HEK293 (cell line): ENCODE results near the gene CTTN.
"Not testable (repeated sequence)": the region's sequence is repeated elsewhere in the genome, so short reads cannot be mapped to it uniquely, and the experiment has no call there.

ENCODE experiments used
- CTCF ChIA-PET: fragments of 350-600 bp; formaldehyde crosslinking; extraction: SDS; loops from one replicate; lab custom pipeline; 2021; ENCODE audit warnings: antibody characterized with exemption; lab: Yijun Ruan, JAX
- POLR2A ChIA-PET: fragments of 300-600 bp; formaldehyde crosslinking; extraction: SDS; loops from one replicate; lab custom pipeline; 2020; ENCODE audit warnings: antibody characterized with exemption, inconsistent platforms; lab: Yijun Ruan, JAX
- H3K27ac ChIP-seq: fragments of 200-500 bp; sonication (Bioruptor generic); 2 replicates; pipeline ENCODE4 v1.5.1; 2014; ENCODE audit warnings: low read depth, low read length, control low read depth, inconsistent platforms; ENCODE audit errors: extremely low read depth
- H3K36me3 ChIP-seq, 2 experiments: fragments of 200-500 bp in 1 of 2; sonication (Bioruptor generic) in 1 of 2; 1 replicate in 1 of 2; 2 replicates in 1 of 2; pipeline ENCODE4 v1.5.1; 2014 to 2017; ENCODE audit warnings: inconsistent platforms in 2 of 2, low read length in 2 of 2; ENCODE audit not compliant: control insufficient read depth in 2 of 2, insufficient read depth in 1 of 2
- H3K4me1 ChIP-seq: fragments of 200-500 bp; sonication (Bioruptor generic); 2 replicates; pipeline ENCODE4 v1.5.1; 2014; ENCODE audit warnings: mild to moderate bottlenecking, low read length, inconsistent platforms; ENCODE audit not compliant: control insufficient read depth, insufficient read depth
- H3K4me3 ChIP-seq: 2 replicates; pipeline ENCODE4 v1.5.1; 2011; ENCODE audit warnings: low read depth, mild to moderate bottlenecking, control low read depth, low read length, moderate library complexity
- H3K9me3 ChIP-seq: fragments of 200-500 bp; sonication (Bioruptor generic); 2 replicates; pipeline ENCODE4 v1.5.1; 2014; ENCODE audit warnings: low read depth, low read length, inconsistent platforms; ENCODE audit not compliant: control insufficient read depth, insufficient read depth
- BCL11A ChIP-seq: fragments of 450-650 bp; formaldehyde crosslinking; IDR thresholded peaks from 2 replicates; pipeline ENCODE4 v1.5.1; 2016; ENCODE audit warnings: low read depth, missing biosample characterization, missing genetic modification characterization
- CTCF ChIP-seq: fragments of 450-650 bp; formaldehyde crosslinking; IDR thresholded peaks from 2 replicates; pipeline ENCODE4 v1.5.1; 2016; ENCODE audit warnings: missing biosample characterization, missing genetic modification characterization
- HOXD13 ChIP-seq: sonication (generic); formaldehyde crosslinking; IDR thresholded peaks from 2 replicates; pipeline ENCODE4 v1.8.0; 2022; ENCODE audit warnings: missing genetic modification reagents, borderline replicate concordance
- KLF16 ChIP-seq: fragments of 450-650 bp; formaldehyde crosslinking; IDR thresholded peaks from 2 replicates; pipeline ENCODE4 v1.5.1; 2017; ENCODE audit warnings: missing biosample characterization, missing genetic modification characterization
- WT1 ChIP-seq: fragments of 450-650 bp; formaldehyde crosslinking; IDR thresholded peaks from 2 replicates; pipeline ENCODE4 v1.5.1; 2016; ENCODE audit warnings: missing biosample characterization, missing genetic modification characterization
- ZBTB7A ChIP-seq: fragments of 450-650 bp; formaldehyde crosslinking; IDR thresholded peaks from 2 replicates; pipeline ENCODE4 v1.5.1; 2016; ENCODE audit warnings: low read depth, missing biosample characterization, missing genetic modification characterization
- ZEB2 ChIP-seq: fragments of 450-650 bp; formaldehyde crosslinking; IDR thresholded peaks from 2 replicates; pipeline ENCODE4 v1.5.1; 2016; ENCODE audit warnings: missing biosample characterization, missing genetic modification characterization
- ZFP3 ChIP-seq: fragments of 450-650 bp; formaldehyde crosslinking; IDR thresholded peaks from 2 replicates; pipeline ENCODE4 v1.5.1; 2016; ENCODE audit warnings: low read depth, missing biosample characterization, missing genetic modification characterization
- ZFP37 ChIP-seq: fragments of 450-650 bp; formaldehyde crosslinking; IDR thresholded peaks from 2 replicates; pipeline ENCODE4 v1.5.1; 2016; ENCODE audit warnings: missing biosample characterization, missing genetic modification characterization
- ZNF16 ChIP-seq: fragments of 450-650 bp; formaldehyde crosslinking; IDR thresholded peaks from 2 replicates; pipeline ENCODE4 v1.5.1; 2016; ENCODE audit warnings: low read depth, missing biosample characterization, missing genetic modification characterization
- ZNF292 ChIP-seq: fragments of 450-650 bp; formaldehyde crosslinking; IDR thresholded peaks from 2 replicates; pipeline ENCODE4 v1.5.1; 2016; ENCODE audit warnings: low read depth, missing biosample characterization, missing genetic modification characterization, borderline replicate concordance
- ZNF341 ChIP-seq: fragments of 450-650 bp; formaldehyde crosslinking; IDR thresholded peaks from 2 replicates; pipeline ENCODE4; 2016; ENCODE audit warnings: low read depth, missing biosample characterization, missing genetic modification characterization
- ZNF416 ChIP-seq: fragments of 450-650 bp; formaldehyde crosslinking; IDR thresholded peaks from 2 replicates; pipeline ENCODE4 v1.5.1; 2016; ENCODE audit warnings: missing biosample characterization, missing genetic modification characterization
- ZNF433 ChIP-seq: fragments of 450-650 bp; formaldehyde crosslinking; IDR thresholded peaks from 2 replicates; pipeline ENCODE4 v1.5.1; 2016; ENCODE audit warnings: missing biosample characterization, missing genetic modification characterization, low read depth
- ZNF48 ChIP-seq: fragments of 450-650 bp; formaldehyde crosslinking; IDR thresholded peaks from 2 replicates; pipeline ENCODE4 v1.5.1; 2016; ENCODE audit warnings: missing biosample characterization, missing genetic modification characterization
- ZNF521 ChIP-seq: fragments of 450-650 bp; formaldehyde crosslinking; IDR thresholded peaks from 2 replicates; pipeline ENCODE4 v1.5.1; 2017; ENCODE audit warnings: missing biosample characterization, mild to moderate bottlenecking, missing genetic modification characterization
- ZNF561 ChIP-seq: fragments of 450-650 bp; IDR thresholded peaks from 2 replicates; pipeline ENCODE4 v1.5.1; 2018; ENCODE audit warnings: missing biosample characterization, missing genetic modification characterization, borderline replicate concordance
- ZNF596 ChIP-seq: fragments of 450-650 bp; IDR thresholded peaks from 2 replicates; pipeline ENCODE4 v1.5.0; 2018; ENCODE audit warnings: missing biosample characterization, mild to moderate bottlenecking, missing genetic modification characterization, moderate library complexity
- ZNF747 ChIP-seq: fragments of 450-650 bp; formaldehyde crosslinking; IDR thresholded peaks from 2 replicates; pipeline ENCODE4 v1.5.1; 2016; ENCODE audit warnings: missing biosample characterization, missing genetic modification characterization
- ZNF785 ChIP-seq: fragments of 450-650 bp; formaldehyde crosslinking; IDR thresholded peaks from 2 replicates; pipeline ENCODE4 v1.5.1; 2016; ENCODE audit warnings: missing biosample characterization, missing genetic modification characterization
- ZSCAN23 ChIP-seq: fragments of 450-650 bp; formaldehyde crosslinking; IDR thresholded peaks from 2 replicates; pipeline ENCODE4 v1.5.1; 2016; ENCODE audit warnings: missing biosample characterization, missing genetic modification characterization

The CTTN gene

GRCh38 chr11:70387564-70387963 is 10.8 kb upstream of the CTTN start:
- no peak for TF ChIP-seq ZNF16 (tag by site-specific recombination)
- TF ChIP-seq ZFP3 (tag by site-specific recombination) = no peak
- TF ChIP-seq ZNF48 (tag by site-specific recombination) = no peak
- TF ChIP-seq ZNF433 = no peak
- no peak for TF ChIP-seq WT1 (tag by site-specific recombination)
- POLR2A ChIA-PET = no interaction called here
- Histone ChIP-seq H3K4me3 (no peak overlapping the region), H3K4me1 (no peaks in the 10 kb centered on the region), H3K9me3 (no peaks in the 10 kb centered on the region), H3K36me3 (peaks cover 0 to 34% of the 10 kb centered on the region in 2 experiments; a peak in 2 of 3 replicates), H3K27ac (no peak overlapping the region)
- CTCF ChIA-PET = no interaction called here

DNA sequence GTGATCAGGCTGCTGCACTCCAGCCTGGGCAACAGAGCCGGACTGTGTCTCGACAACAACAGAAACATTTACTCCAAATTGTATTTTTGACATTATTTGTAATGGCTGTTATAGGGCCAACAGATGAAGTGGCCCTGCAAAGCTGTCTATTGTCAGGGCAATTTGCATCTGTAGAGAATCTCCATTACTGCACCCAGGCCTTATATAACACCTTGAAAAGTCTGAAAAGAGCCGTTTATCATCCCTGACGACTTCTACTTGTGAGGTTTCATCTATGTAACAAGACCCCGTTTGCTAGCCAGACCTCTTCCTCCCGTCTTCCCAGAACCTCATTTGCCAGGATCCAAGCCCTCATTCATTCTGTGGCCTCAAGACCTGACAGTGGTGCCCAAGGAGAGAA is 9.1 kb upstream of the CTTN start:
- CTCF ChIA-PET = no interaction called here
- POLR2A ChIA-PET = interaction anchor here (0.8 kb wide), 1 partner anchor 117 kb away, joined by 3 read pairs; no protein-coding TSS in a partner anchor
- TF ChIP-seq ZNF416 (tag by site-specific recombination) (no peak), ZNF341 (tag by site-specific recombination) (no peak), ZNF596 (tag by site-specific recombination) (no peak), ZFP37 (no peak), KLF16 (tag by site-specific recombination) (no peak), ZNF561 (tag by site-specific recombination) (no peak), ZNF521 (tag by site-specific recombination) (no peak), BCL11A (tag by site-specific recombination) (no peak), ZNF785 (tag by site-specific recombination) (no peak), CTCF (tag by site-specific recombination) (no peak), ZSCAN23 (no peak), ZBTB7A (tag by site-specific recombination) (no peak), ZEB2 (no peak), ZNF747 (tag by site-specific recombination) (no peak), ZNF292 (tag by site-specific recombination) (no peak), HOXD13 (CRISPR knock-in tag) (no peak)
- no peak overlapping the region for H3K27ac ChIP-seq
- H3K9me3 ChIP-seq = no peaks in the 10 kb centered on the region
- H3K4me3 ChIP-seq = no peak overlapping the region
- H3K4me1 ChIP-seq = no peaks in the 10 kb centered on the region
- peaks cover 0 to 32% of the 10 kb centered on the region in 2 experiments; a peak in 2 of 3 replicates for H3K36me3 ChIP-seq

DNA sequence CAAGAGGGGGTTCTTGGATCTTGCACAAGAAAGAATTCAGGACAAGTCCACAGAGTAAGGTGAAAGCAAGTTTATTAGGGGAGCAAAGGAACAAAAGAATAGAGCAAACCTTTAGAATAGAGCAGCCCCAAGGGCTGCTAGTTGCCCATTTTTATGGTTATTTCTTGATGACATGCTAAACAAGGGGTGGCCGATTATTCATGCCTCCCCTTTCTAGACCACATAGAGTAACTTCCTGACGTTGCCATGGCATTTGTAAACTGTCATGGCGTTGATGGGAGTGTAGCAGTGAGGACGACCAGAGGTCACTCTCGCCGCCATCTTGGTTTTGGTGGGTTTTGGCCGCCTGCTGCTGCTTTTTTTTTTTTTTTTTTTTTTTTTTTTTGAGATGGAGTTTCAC is 7.4 kb upstream of the CTTN start:
- H3K9me3 ChIP-seq, H3K4me1 ChIP-seq, H3K4me3 ChIP-seq, H3K27ac ChIP-seq, POLR2A ChIA-PET, CTCF ChIA-PET: not testable (repeated sequence)
- peaks cover 0 to 29% of the 10 kb centered on the region in 2 experiments; a peak in 2 of 3 replicates for H3K36me3 ChIP-seq
